ENCODE data around the gene ZFHX3. TPM values are rescaled to one million over a fixed set of nuclear protein-coding genes. Genes with fewer than 3 reads are reported as not detected.

Gene ZFHX3
- total RNA-seq, 2 donors from 2014 or later: 0.79 to 2.2 TPM

GRCh38 chr16:72873044-72873443, 174.9 kb downstream of the ZFHX3 start:
- Histone ChIP-seq H3K9me3 (ENCODE audit: control insufficient read depth, low read length) (no peaks in the 10 kb centered on the region), H3K36me3 (ENCODE audit: control insufficient read depth, insufficient read depth, low read length) (no peaks in the 10 kb centered on the region), H3K27me3 (ENCODE audit: control insufficient read depth, insufficient read depth, low read length, poor library complexity, severe bottlenecking) (no peaks in the 10 kb centered on the region), H3K4me3 (ENCODE audit: low read length) (no peak overlapping the region), H3K27ac (ENCODE audit: low read depth, low read length) (no peak overlapping the region), H3K9ac (ENCODE audit: extremely low read depth, low read length, poor library complexity, severe bottlenecking) (no peak overlapping the region), H3K4me1 (ENCODE audit: control insufficient read depth, insufficient read depth, low read length) (no peaks in the 10 kb centered on the region)
- DNase-seq: no peak
- H3K27me3 Mint-ChIP-seq (ENCODE audit: insufficient read depth): no peaks in the 10 kb centered on the region
- peaks cover 3% of the 10 kb centered on the region for H3K9me3 Mint-ChIP-seq
- H3K4me3 Mint-ChIP-seq: no peak overlapping the region
- H3K27ac Mint-ChIP-seq: no peak overlapping the region
- 94 to 98% methylated on average over 4 to 5 of the region's 5 CpGs for WGBS, 2 experiments (ENCODE audit: insufficient coverage in 1 of 2, insufficient read length in 1 of 2)
- no peaks in the 10 kb centered on the region for H3K36me3 Mint-ChIP-seq (ENCODE audit: low read depth)
- H3K4me1 Mint-ChIP-seq: peaks cover 4% of the 10 kb centered on the region
- no peak for TF ChIP-seq CTCF (conservative IDR thresholded peaks at IDR 0.05)

DNA sequence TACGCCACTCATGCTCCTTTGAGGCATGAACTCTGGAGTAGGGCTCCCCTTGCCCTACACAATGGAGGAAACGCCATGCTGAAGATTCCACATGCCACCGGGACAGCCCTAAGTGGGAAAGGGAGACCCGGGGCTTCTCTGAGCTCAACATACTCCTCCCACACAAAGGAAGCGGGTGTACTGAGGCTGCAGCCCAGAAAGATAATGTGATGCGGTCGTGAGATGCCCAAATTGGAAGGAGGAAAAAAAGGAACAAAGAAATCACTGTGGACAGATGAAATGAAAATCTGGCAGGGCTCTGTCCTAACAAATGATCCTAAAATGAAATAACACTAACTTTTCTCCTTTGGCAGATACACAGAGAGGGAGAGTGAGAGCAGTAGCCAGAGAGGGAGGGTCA, 182.1 kb downstream of the ZFHX3 start:
- no peaks in the 10 kb centered on the region for H3K36me3 ChIP-seq (ENCODE audit: control insufficient read depth, insufficient read depth, low read length)
- TF ChIP-seq CTCF (conservative IDR thresholded peaks at IDR 0.05): no peak
- H3K27ac ChIP-seq (ENCODE audit: low read depth, low read length): no peak overlapping the region
- DNase-seq: no peak
- no peaks in the 10 kb centered on the region for H3K27me3 ChIP-seq (ENCODE audit: control insufficient read depth, insufficient read depth, low read length, poor library complexity, severe bottlenecking)
- no peaks in the 10 kb centered on the region for H3K9me3 ChIP-seq (ENCODE audit: control insufficient read depth, low read length)
- Mint-ChIP-seq H3K36me3 (ENCODE audit: low read depth) (no peaks in the 10 kb centered on the region), H3K9me3 (peaks cover 2% of the 10 kb centered on the region), H3K27ac (no peak overlapping the region), H3K4me3 (no peak overlapping the region), H3K4me1 (no peaks in the 10 kb centered on the region), H3K27me3 (ENCODE audit: insufficient read depth) (no peaks in the 10 kb centered on the region)
- H3K9ac ChIP-seq (ENCODE audit: extremely low read depth, low read length, poor library complexity, severe bottlenecking): no peak overlapping the region
- H3K4me1 ChIP-seq (ENCODE audit: control insufficient read depth, insufficient read depth, low read length): no peaks in the 10 kb centered on the region
- no peak overlapping the region for H3K4me3 ChIP-seq (ENCODE audit: low read length)
- WGBS, 2 experiments (ENCODE audit: insufficient coverage in 1 of 2, insufficient read length in 1 of 2): 88 to 100% methylated on average over 2 to 7 of the region's 7 CpGs

- H3K4me1 Mint-ChIP-seq: peaks cover under 1% of the 10 kb centered on the region
- Histone ChIP-seq H3K9me3 (ENCODE audit: control insufficient read depth, low read length) (no peaks in the 10 kb centered on the region), H3K27me3 (ENCODE audit: control insufficient read depth, insufficient read depth, low read length, poor library complexity, severe bottlenecking) (no peaks in the 10 kb centered on the region), H3K4me3 (ENCODE audit: low read length) (no peak overlapping the region), H3K9ac (ENCODE audit: extremely low read depth, low read length, poor library complexity, severe bottlenecking) (no peak overlapping the region), H3K4me1 (ENCODE audit: control insufficient read depth, insufficient read depth, low read length) (no peaks in the 10 kb centered on the region), H3K27ac (ENCODE audit: low read depth, low read length) (no peak overlapping the region), H3K36me3 (ENCODE audit: control insufficient read depth, insufficient read depth, low read length) (no peaks in the 10 kb centered on the region)
- no peak for DNase-seq
- H3K27me3 Mint-ChIP-seq (ENCODE audit: insufficient read depth): no peaks in the 10 kb centered on the region
- 88 to 90% methylated on average over 5 of the region's 5 CpGs for WGBS, 2 experiments (ENCODE audit: insufficient coverage in 1 of 2, insufficient read length in 1 of 2)
- no peak overlapping the region for H3K27ac Mint-ChIP-seq
- no peak overlapping the region for H3K4me3 Mint-ChIP-seq
- no peaks in the 10 kb centered on the region for H3K36me3 Mint-ChIP-seq (ENCODE audit: low read depth)
- no peak for TF ChIP-seq CTCF (conservative IDR thresholded peaks at IDR 0.05)
- no peaks in the 10 kb centered on the region for H3K9me3 Mint-ChIP-seq
Measured at GRCh38 chr16:72865258-72865657, 182.7 kb downstream of the ZFHX3 start.
